Fibroblast of the aortic adventitia (primary cell): ENCODE data around the gene AP1G2. TPM values are rescaled to one million over a fixed set of nuclear protein-coding genes. Genes with fewer than 3 reads are reported as not detected.

Experiments used
- DNase-seq: peaks from one replicate; pipeline ENCODE4 v3.0.0-alpha.2; 2010; ENCODE audit warnings: low read depth
- H3K4me3 ChIP-seq: 2 replicates; pipeline ENCODE4 v1.5.1; 2011; ENCODE audit warnings: low read depth, mild to moderate bottlenecking, control low read depth, low read length, moderate library complexity
- CTCF ChIP-seq: IDR thresholded peaks from 2 replicates; pipeline ENCODE4 v1.5.1; 2011; ENCODE audit warnings: mild to moderate bottlenecking, low read length, control low read depth, inconsistent platforms; ENCODE audit not compliant: insufficient read depth
- total RNA-seq: library from RNA; depleted of rRNA; stranded (reverse); fragments of >200 nt; gene quantifications from 2 replicates; pipeline ENCODE4 v1.2.3, GENCODE V29; 2012; ENCODE audit warnings: low replicate concordance

Gene AP1G2
- total RNA-seq, 1 donor: 4.0 TPM

GRCh38 chr14:23561259-23561658, 6.3 kb downstream of the AP1G2 start:
- DNase-seq: no peak
- H3K4me3 ChIP-seq: no peak overlapping the region
- TF ChIP-seq CTCF: no peak

- TF ChIP-seq CTCF: no peak
- no peak overlapping the region for H3K4me3 ChIP-seq
- no peak for DNase-seq
Measured at GRCh38 chr14:23559926-23560520, 7.6 kb downstream of the AP1G2 start.

DNA sequence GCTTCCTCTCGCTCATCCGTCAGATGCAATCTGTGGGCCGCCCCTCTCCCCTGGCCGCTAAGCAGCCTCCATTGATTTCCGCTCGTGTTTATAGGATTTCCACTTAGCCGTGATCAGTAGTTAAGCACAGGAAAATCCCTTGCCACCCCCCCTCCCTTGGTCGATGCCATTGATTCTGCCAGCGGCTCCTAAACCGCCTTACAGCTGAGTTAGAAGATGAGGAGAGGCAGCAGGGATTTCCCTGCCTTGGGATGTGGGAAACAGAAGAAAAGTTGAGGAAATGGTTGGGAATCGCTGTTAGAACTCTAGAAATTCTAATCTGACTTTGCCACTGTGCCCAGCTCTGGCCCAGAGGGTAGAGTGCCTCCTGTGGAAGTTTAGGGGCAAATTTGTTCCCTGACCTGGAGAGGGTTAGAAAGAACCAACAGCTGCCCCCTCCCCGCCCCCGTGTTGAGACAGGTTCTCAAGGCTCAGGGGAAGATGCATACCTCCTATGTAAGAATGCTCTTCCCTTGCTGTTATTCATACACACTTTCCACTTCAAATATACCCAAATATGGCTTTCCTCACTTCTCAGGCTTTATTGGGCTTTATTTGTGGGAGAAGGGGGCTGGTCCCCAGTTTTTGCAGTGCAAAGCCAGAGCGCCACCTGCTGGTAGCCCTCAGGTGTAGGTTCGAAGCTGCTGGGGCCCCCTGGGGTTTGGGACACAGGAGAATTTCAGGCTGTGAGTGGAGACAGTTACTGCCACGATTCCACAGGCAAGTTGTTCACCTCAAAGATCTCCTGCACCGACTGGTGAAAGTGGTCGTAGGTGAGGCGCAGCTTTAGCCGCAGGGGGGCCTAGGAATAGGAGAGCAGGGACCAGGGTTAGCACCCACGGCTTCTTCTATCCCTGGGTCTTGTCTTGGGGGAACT, 8.3 kb downstream of the AP1G2 start:
- no peak overlapping the region for H3K4me3 ChIP-seq
- TF ChIP-seq CTCF: peak; percentile 91
- DNase-seq: peak; percentile 66

GRCh38 chr14:23558346-23559009, 9.1 kb downstream of the AP1G2 start:
- H3K4me3 ChIP-seq: no peak overlapping the region
- DNase-seq: no peak
- TF ChIP-seq CTCF: no peak

DNA sequence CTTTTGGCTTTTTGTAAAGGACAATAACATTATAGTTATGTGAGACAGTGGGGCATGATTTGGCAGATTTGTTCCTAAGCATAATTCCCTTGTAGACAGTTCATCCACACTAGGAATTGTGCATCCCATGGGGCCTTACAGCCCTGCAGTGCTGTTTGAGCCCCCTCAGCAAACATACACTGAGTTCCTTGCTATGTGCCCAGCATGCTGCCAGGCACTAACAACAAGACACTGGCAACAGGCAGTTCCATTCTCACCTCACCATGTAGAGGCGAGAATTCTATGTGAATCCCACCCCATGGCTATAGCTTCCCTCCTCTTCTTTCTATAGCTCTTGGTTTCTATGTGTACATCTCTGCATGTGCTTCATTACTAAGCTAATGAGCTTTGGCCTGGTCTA, 9.6 kb downstream of the AP1G2 start:
- DNase-seq: no peak
- H3K4me3 ChIP-seq: no peak overlapping the region
- no peak for TF ChIP-seq CTCF

- H3K4me3 ChIP-seq: no peak overlapping the region
- TF ChIP-seq CTCF: no peak
- DNase-seq: no peak
Measured at GRCh38 chr14:23557521-23557920, 10.1 kb downstream of the AP1G2 start.
